Stimulated activated CD4-positive, alpha-beta T cell treated with anti-CD3 and anti-CD28 coated beads, TNF-alpha, amount 100 ng/mL, for 24 hours (primary cell): ENCODE data around the gene POMT2.

Source experiments
- DNase-seq, 3 experiments: peaks; one replicate each; pipeline ENCODE4 v3.0.0-alpha.2; 2020; ENCODE audit warnings: low read depth in 3 of 3

Gene POMT2

DNA sequence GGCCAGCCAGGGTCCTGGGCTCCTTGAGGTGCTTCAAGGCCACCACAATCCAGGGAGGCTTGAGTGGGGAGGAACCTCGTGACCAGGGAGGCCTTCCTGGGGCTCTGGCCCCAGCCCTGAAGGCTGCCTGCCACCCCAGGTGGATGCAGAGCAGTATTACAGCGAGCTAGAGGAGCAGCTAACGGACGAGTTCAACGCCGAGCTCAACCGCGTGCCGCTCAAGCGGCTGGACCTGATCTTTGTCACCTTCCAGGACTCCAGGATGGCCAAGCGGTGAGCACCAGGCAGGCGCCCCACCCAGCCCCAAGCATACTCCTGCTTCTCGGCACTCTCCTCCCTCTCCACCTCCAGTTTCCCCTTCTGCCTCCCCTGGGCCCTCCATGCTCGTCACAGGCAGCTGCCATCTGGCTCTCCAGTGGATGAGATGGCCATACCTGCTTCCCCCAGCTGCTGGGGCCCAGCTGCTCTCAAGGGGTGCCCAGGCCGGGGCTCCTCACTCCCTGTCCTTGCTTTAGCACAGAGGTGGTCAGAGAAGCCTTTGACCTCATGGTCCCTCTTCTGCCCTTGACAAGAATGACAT is 80.3 kb downstream of the POMT2 start:
- no peak for DNase-seq

GRCh38 chr14:77239412-77239811 is 81.3 kb downstream of the POMT2 start:
- DNase-seq, result no peak

DNA sequence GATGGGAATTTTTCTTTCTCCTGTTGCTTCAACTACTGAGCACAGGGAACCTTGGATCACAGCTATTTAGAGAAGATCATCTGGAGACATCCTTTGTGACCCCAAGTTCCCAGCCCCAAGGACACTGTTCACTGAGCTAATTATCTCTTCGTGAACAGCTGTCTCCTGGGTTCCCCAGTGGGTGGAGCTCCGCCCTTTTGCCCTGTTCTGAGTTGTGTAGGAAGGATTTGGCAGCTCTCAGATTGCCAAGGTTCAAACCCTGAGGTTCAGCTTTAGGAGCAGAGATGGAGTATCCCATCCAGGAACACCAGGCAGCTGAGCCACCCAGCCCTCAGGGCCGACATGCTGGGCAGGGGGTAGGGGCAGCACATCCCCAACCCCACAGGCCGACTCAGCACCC is 81.7 kb downstream of the POMT2 start:
- DNase-seq, result no peak

DNA sequence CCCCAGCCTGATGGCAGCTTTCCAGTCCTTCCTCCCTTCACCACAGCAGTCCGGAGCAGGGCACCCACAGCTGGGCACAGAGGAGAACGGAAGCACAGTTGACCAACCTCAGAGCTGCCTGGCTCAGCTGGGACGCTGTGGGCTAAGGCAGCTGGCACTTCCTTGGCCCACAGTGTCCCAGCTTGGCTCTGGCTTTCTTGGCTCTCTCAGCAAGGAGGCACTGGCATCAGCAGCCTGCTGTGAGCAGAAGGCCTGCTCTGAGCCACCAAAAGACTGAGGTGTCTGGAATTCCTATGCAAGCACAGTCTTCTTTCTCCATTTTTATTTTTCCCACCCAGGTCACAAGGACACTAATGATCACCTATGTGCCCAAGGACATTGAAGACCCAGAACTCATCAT is 82.3 kb downstream of the POMT2 start:
- no peak for DNase-seq

DNA sequence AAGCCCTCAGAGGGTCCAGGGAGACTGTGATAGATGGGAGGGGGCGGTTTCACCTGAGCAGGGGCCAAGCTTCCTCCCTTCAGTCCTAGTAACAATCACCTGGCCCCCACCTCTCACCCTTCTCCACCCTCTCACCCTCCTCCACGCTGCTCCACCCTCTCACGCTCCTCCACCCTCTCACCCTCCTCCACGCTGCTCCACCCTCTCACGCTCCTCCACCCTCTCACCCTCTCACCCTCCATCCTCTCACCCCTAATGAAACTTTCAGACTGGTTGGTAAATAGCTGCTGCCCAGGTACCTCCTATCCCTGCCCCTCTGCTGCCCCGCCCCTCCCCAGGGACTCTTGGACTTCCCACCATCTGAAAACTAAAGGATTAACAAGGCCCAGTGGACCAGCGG is 83.9 kb downstream of the POMT2 start:
- no peak for DNase-seq

DNA sequence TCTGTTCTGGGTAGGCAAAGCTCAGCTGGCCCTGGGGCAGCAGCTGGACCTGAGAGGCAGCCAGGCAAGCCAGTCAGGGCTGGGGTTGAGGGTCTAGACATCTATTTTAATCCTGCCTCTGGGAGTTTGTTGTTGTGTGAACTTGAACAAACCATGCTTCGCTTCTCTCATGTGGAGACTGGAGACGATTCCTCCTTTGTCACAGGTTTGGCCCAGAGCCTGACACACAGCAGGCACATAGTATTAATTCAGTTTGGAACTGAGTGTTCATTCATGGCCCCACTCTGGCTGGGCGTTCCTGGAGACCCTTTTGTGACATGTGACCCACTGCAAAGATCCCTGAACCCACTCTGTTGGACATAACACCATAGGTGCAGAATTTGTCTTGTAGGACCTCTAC is 89.0 kb downstream of the POMT2 start:
- no peak for DNase-seq

DNA sequence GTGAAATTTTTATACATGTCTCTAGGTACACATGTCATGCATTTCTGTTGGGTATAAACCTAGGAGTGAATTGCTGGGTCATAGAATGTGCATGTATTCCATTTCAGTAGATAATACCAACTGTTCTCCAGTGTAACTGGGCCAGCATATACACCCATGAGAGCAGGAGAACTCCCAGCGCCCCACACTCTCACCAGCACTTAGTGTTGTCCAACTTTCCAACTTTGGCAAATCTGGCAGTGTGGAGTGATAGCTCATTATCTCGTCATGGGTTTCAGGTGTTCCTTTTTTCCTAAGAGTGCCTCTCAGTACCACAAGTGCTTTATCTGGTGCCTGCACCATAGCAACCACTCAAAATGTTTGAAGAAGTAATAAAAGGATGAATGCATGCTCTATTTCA is 89.8 kb downstream of the POMT2 start:
- no peak for DNase-seq

- no peak for DNase-seq
Observed at GRCh38 chr14:77228056-77228455, 92.6 kb downstream of the POMT2 start.

DNA sequence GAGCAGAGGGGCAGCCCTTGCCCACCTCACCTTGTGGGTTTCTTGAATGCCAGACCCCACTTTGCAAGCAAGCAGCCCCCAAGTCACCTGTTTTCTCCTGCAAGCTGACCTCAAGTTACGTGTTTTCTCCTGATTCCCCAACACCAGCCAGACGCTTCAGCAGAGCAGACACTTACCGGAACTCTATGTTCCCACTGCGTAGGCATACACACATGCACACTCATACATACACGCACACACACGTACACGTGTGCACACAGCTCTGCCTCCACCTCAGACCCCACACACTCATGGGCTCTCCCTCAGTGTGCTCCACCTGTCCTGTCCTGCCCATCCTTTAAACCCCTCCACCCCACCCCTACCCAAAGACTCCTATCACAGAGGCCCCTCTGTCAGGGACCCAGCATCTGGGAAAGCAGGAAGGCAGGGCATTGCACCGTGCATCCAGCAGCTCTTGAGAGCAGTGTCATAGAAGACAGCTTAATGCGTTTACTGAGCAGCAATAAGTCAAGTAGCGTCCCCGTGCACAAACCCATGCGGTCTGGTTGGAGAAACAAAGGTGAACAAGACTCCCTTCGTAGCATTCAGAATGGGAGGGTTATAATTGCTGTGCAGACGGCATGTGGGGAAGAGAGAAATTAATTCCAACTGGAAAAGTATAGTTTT is 94.7 kb downstream of the POMT2 start:
- no peak for DNase-seq

DNA sequence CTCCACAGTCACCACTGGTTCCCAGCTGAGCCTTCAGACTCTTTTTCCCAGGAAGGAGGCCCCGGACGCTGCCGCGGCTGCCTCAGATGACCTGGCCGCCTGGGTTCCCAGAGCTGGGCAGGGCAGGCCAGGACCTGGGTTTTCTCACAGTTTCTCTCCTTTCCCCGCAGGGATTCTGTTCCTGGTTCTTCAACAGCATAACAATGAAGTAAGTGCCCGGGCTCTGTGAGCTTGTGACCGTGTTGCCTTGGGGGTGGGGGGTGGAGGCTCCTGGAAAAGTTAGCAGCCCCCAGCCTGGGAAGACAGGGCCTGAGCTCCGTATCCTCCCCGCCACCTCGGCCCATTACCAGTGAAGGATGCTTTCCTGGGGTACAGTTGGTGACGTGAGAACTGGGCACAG is 95.4 kb downstream of the POMT2 start:
- no peak for DNase-seq
